ENCODE data around the gene RPL18. TPM values are rescaled to one million over a fixed set of nuclear protein-coding genes. Genes with fewer than 3 reads are reported as not detected.
A peak's percentile ranks its signal among the peaks of the same experiment; 100 is the strongest.

The RPL18 gene
- total RNA-seq, 2 donors from 2014 or later = 1,120 to 1,389 TPM

- H3K27ac ChIP-seq = peak overlapping the region; percentile 84 to 97
- H3K27me3 ChIP-seq (replicated peaks; ENCODE audit: insufficient read depth) = no peaks in the 10 kb centered on the region
- peak overlapping the region; percentile 95 for H3K4me3 ChIP-seq
- no peak for ATAC-seq (ENCODE audit: insufficient number of reproducible peaks, low FRiP score, low read depth)
- H3K4me1 ChIP-seq (ENCODE audit: control insufficient read depth in 1 of 2, low read depth in 2 of 2) = peaks cover 24 to 45% of the 10 kb centered on the region in 2 donors
- peaks cover 23% of the 10 kb centered on the region for H3K36me3 ChIP-seq
- TF ChIP-seq, protein P1, sequence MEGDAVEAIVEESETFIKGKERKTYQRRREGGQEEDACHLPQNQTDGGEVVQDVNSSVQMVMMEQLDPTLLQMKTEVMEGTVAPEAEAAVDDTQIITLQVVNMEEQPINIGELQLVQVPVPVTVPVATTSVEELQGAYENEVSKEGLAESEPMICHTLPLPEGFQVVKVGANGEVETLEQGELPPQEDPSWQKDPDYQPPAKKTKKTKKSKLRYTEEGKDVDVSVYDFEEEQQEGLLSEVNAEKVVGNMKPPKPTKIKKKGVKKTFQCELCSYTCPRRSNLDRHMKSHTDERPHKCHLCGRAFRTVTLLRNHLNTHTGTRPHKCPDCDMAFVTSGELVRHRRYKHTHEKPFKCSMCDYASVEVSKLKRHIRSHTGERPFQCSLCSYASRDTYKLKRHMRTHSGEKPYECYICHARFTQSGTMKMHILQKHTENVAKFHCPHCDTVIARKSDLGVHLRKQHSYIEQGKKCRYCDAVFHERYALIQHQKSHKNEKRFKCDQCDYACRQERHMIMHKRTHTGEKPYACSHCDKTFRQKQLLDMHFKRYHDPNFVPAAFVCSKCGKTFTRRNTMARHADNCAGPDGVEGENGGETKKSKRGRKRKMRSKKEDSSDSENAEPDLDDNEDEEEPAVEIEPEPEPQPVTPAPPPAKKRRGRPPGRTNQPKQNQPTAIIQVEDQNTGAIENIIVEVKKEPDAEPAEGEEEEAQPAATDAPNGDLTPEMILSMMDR (IDR thresholded peaks at IDR 0.05) = no peak
- no peak for DNase-seq (ENCODE audit: low spot score)
- no peaks in the 10 kb centered on the region for H3K9me3 ChIP-seq
These were observed 581 bp downstream of the RPL18 start for GRCh38 chr19:48618278-48618915.

DNA sequence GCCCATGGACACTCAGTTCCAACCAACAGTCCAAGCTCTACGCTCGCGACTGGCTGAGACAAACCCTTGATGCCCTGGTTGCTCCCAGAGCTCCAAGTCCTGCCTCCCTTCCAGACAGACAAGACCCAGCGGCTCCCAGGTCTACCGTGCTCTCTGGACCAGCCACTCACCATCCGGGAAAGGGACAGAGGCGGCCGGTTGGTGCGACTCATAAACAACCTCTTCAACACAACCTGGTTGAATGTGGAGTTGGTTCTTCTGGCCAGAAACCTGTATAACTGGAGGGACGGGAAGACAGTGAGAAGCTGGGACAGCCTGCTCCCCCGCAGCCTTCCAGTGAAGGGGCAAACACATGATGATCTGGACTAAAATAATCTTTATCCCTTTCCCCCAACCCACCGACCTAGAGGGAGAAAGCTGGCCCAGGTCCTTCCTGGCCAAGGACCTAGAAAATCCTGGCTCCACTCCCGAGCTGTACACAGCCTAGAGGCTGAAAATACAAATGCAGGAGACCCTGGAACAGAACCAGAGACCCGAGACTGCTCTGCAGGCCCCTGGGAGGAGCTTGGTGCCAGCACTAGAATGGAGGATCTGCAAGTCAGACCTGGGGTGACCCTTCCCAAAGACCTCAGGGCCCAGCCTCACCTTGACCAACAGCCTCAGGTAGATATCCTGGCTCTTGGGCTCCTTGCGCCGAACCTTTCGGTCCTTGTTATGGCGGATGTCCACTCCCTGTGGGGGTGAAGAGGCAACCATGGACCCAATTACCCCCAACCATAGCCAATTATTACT, 1.6 kb downstream of the RPL18 start:
- ATAC-seq (ENCODE audit: insufficient number of reproducible peaks, low FRiP score, low read depth) (no peak), DNase-seq (ENCODE audit: low spot score) (no peak)
- H3K27ac ChIP-seq = no peak overlapping the region
- H3K4me1 ChIP-seq (ENCODE audit: control insufficient read depth in 1 of 2, low read depth in 2 of 2) = peaks cover 17 to 34% of the 10 kb centered on the region in 2 donors
- peaks cover 23% of the 10 kb centered on the region for H3K36me3 ChIP-seq
- H3K9me3 ChIP-seq = no peaks in the 10 kb centered on the region
- H3K4me3 ChIP-seq = peak overlapping the region; percentile 95
- TF ChIP-seq, protein P1 (IDR thresholded peaks at IDR 0.05) = no peak
- H3K27me3 ChIP-seq (replicated peaks; ENCODE audit: insufficient read depth) = no peaks in the 10 kb centered on the region

GRCh38 chr19:48616491-48617056, 2.4 kb downstream of the RPL18 start:
- H3K27me3 ChIP-seq (replicated peaks; ENCODE audit: insufficient read depth) = no peaks in the 10 kb centered on the region
- TF ChIP-seq, protein P1 (IDR thresholded peaks at IDR 0.05) = no peak
- no peak overlapping the region for H3K4me3 ChIP-seq
- peaks cover 17 to 33% of the 10 kb centered on the region in 2 donors for H3K4me1 ChIP-seq (ENCODE audit: control insufficient read depth in 1 of 2, low read depth in 2 of 2)
- no peak overlapping the region for H3K27ac ChIP-seq
- DNase-seq (ENCODE audit: low spot score) (no peak), ATAC-seq (ENCODE audit: insufficient number of reproducible peaks, low FRiP score, low read depth) (no peak)
- H3K9me3 ChIP-seq = no peaks in the 10 kb centered on the region
- peaks cover 23% of the 10 kb centered on the region for H3K36me3 ChIP-seq

DNA sequence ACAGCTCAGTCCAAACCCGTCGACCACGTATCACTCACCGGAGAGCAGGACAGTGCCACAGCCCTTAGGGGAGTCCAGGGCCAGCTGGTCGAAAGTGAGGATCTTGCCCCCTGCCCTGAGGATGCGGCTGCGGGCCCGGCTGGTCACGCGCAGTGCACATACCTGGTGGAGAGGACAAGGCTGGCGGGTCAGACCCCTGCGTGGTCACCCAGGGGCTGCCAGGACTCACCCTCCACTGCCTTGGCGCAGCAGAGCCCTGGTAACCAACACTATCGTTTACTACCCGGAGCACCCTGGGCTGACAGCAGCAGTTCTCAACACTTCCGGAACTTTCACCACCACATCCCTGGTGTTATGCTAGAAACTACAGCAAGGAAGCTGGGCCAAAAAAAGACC, 2.9 kb downstream of the RPL18 start:
- no peak overlapping the region for H3K27ac ChIP-seq
- no peak overlapping the region for H3K4me3 ChIP-seq
- DNase-seq (ENCODE audit: low spot score) (no peak), ATAC-seq (ENCODE audit: insufficient number of reproducible peaks, low FRiP score, low read depth) (no peak)
- peaks cover 17 to 33% of the 10 kb centered on the region in 2 donors for H3K4me1 ChIP-seq (ENCODE audit: control insufficient read depth in 1 of 2, low read depth in 2 of 2)
- H3K9me3 ChIP-seq = no peaks in the 10 kb centered on the region
- no peaks in the 10 kb centered on the region for H3K27me3 ChIP-seq (replicated peaks; ENCODE audit: insufficient read depth)
- TF ChIP-seq, protein P1 (IDR thresholded peaks at IDR 0.05) = no peak
- H3K36me3 ChIP-seq = peaks cover 23% of the 10 kb centered on the region

Data from thoracic aorta (tissue), 2 donors.